HEK293T (cell line): ENCODE measurements around the gene IFNA6.

Source experiments
- CTCF ChIA-PET: fragments of 350-600 bp; formaldehyde crosslinking; extraction: SDS; loops from one replicate; lab custom pipeline; 2021; ENCODE audit warnings: antibody characterized with exemption, inconsistent platforms; lab: Yijun Ruan, JAX
- POLR2A ChIA-PET: fragments of 350-600 bp; formaldehyde crosslinking; extraction: SDS; loops from one replicate; lab custom pipeline; 2020; ENCODE audit warnings: antibody characterized with exemption, inconsistent platforms; lab: Yijun Ruan, JAX
- DNase-seq: peaks from one replicate; pipeline ENCODE4 v3.0.0; 2012; ENCODE audit warnings: mixed read lengths; ENCODE audit errors: extremely low spot score
- ARNT ChIP-seq: fragments of 450-650 bp; IDR thresholded peaks from 2 replicates; pipeline ENCODE4 v1.6.1; 2017; ENCODE audit warnings: mild to moderate bottlenecking
- BHLHE40 ChIP-seq: fragments of 450-650 bp; IDR thresholded peaks from 2 replicates; pipeline ENCODE4 v1.6.1; 2016; ENCODE audit warnings: mild to moderate bottlenecking, moderate library complexity, borderline replicate concordance
- CTBP1 ChIP-seq: fragments of 450-650 bp; IDR thresholded peaks from 2 replicates; pipeline ENCODE4 v1.6.1; 2016; ENCODE audit warnings: borderline replicate concordance
- ELF4 ChIP-seq: fragments of 450-650 bp; IDR thresholded peaks from 2 replicates; pipeline ENCODE4 v1.6.1; 2017; ENCODE audit warnings: antibody characterized with exemption
- FOXA1 ChIP-seq: fragments of 450-650 bp; IDR thresholded peaks from 2 replicates; pipeline ENCODE4 v1.6.1; 2016; ENCODE audit warnings: mild to moderate bottlenecking
- FOXK2 ChIP-seq: fragments of 450-650 bp; IDR thresholded peaks from 2 replicates; pipeline ENCODE4 v1.6.1; 2016; ENCODE audit warnings: mild to moderate bottlenecking
- FOXM1 ChIP-seq: fragments of 450-650 bp; IDR thresholded peaks from 2 replicates; pipeline ENCODE4 v1.6.1; 2017; ENCODE audit warnings: mild to moderate bottlenecking, borderline replicate concordance
- HDGF ChIP-seq: fragments of 450-650 bp; IDR thresholded peaks from 2 replicates; pipeline ENCODE4 v1.6.1; 2017; ENCODE audit warnings: antibody characterized with exemption, borderline replicate concordance
- L3MBTL2 ChIP-seq: fragments of 450-650 bp; conservative IDR thresholded peaks from 2 replicates; pipeline ENCODE4 v1.6.1; 2016; ENCODE audit warnings: mild to moderate bottlenecking
- LEF1 ChIP-seq: fragments of 450-650 bp; IDR thresholded peaks from 2 replicates; pipeline ENCODE4 v1.6.1; 2017; ENCODE audit warnings: mild to moderate bottlenecking, borderline replicate concordance
- NFRKB ChIP-seq: fragments of 450-650 bp; IDR thresholded peaks from 2 replicates; pipeline ENCODE4 v1.6.1; 2016; ENCODE audit warnings: mild to moderate bottlenecking, moderate library complexity
- SP1 ChIP-seq: fragments of 450-650 bp; IDR thresholded peaks from 2 replicates; pipeline ENCODE4 v1.6.1; 2017
- SUZ12 ChIP-seq: fragments of 450-650 bp; IDR thresholded peaks from 2 replicates; pipeline ENCODE4 v1.6.1; 2016; ENCODE audit warnings: mild to moderate bottlenecking
- TARDBP ChIP-seq: fragments of 450-650 bp; IDR thresholded peaks from 2 replicates; pipeline ENCODE4 v1.6.1; 2016
- ZNF384 ChIP-seq: fragments of 450-650 bp; IDR thresholded peaks from 2 replicates; pipeline ENCODE4 v1.6.1; 2016
- TF ChIP-seq, protein P1 (sequence below): fragments of 450-650 bp; IDR thresholded peaks from 2 replicates; pipeline ENCODE4 v1.6.1; 2016

IFNA6 gene

DNA sequence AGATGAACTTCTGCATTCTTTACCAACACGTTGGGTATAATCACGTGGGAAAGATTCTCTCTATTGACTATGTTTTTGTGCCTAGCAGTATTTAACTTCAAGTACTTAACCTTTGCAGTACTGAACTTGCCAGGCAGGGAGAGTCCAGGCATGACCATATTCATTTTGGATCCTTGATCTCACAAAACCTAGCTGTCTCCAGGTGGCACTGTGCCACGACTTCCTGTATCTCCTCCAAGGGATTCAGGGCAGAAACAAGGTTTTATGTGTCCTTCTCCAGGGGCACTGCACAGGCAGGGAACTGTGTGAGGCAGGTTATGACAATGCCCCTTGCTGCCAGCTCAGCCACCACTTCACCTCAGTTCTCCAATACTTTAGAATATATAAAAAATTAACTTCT lies 33.8 kb downstream of the IFNA6 start:
- TF ChIP-seq L3MBTL2 (no peak), BHLHE40 (no peak), TARDBP (no peak), ARNT (no peak), FOXM1 (no peak), NFRKB (no peak), SP1 (no peak), HDGF (no peak), CTBP1 (no peak)
- TF ChIP-seq, protein P1, sequence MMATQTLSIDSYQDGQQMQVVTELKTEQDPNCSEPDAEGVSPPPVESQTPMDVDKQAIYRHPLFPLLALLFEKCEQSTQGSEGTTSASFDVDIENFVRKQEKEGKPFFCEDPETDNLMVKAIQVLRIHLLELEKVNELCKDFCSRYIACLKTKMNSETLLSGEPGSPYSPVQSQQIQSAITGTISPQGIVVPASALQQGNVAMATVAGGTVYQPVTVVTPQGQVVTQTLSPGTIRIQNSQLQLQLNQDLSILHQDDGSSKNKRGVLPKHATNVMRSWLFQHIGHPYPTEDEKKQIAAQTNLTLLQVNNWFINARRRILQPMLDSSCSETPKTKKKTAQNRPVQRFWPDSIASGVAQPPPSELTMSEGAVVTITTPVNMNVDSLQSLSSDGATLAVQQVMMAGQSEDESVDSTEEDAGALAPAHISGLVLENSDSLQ, result no peak
- CTCF ChIA-PET, result interaction anchor here (1.0 kb wide), 1 partner anchor 122 kb away, joined by 3 read pairs; no protein-coding TSS in a partner anchor
- POLR2A ChIA-PET, result no interaction called here
- no peak for DNase-seq

DNA sequence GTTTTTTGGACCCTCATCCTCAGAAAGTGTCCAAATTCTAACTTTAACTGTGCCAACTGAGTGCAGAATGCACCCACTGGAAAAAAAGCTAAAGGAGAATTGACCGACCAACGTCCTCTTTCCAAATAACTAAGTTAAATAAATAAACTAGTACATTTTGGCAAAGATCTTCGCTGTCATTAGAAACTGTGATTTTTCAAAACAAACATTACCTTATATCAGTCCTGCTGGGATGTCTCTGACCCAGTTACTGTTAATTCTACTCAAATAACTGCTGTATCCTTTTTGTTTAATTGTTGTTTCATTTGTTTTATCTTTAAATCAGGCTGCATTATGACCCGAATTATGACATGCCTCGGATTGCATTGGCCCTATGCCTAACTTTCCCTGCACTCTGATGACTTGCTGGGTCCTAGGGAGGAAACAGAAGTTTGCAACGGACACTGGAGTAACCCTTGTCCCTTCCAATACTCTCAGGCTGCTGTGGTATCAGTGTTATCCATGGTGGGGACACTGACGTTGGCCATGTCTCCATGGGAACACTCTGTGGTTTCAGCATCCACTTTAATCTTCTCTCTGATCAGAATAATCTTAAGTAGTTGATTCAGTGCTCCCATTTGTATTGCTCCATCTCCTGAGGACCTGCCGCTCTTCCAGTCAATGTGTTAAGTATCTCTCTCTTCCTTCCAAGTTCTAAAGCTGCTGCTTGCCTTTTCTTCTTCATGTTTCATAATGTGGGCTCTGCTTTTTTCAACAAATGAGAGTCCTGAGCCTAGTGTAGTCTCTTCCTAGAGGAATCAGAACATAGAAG lies 34.5 kb downstream of the IFNA6 start:
- CTCF ChIA-PET, result interaction anchor here (1.0 kb wide), 1 partner anchor 122 kb away, joined by 3 read pairs; no protein-coding TSS in a partner anchor

DNA sequence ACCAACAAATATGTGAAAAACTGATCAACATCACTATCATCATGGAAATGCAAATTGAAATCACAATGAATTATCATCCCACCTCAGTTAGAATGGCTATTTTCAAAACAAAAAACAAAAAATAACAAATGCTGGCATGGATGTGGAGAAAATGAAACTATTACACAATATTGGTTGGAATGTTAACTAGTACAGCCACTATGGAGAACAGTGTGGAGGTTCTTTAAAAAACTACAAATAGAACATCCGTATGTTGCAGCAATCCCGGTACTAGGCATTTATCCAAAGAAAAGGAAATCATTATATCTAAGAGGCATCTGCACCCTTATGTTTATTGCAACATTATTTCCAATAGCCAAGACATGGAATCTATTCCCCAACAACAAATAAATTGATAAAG lies 36.5 kb downstream of the IFNA6 start:
- ChIA-PET CTCF (no interaction called here), POLR2A (no interaction called here)
- no peak for TF ChIP-seq FOXK2
- TF ChIP-seq FOXA1, result no peak
- TF ChIP-seq NFRKB, result no peak
- TF ChIP-seq SP1, result no peak
- TF ChIP-seq CTBP1, result no peak
- no peak for TF ChIP-seq TARDBP
- no peak for TF ChIP-seq ELF4
- TF ChIP-seq BHLHE40, result no peak
- TF ChIP-seq LEF1, result no peak
- TF ChIP-seq, protein P1, result no peak
- TF ChIP-seq SUZ12, result no peak
- no peak for TF ChIP-seq L3MBTL2
- TF ChIP-seq FOXM1, result no peak
- no peak for DNase-seq

More for the DNA sequence above, 34.5 kb downstream of the IFNA6 start:
- DNase-seq, result no peak
- TF ChIP-seq CTBP1 (no peak), FOXM1 (no peak), SP1 (no peak), HDGF (no peak), FOXK2 (no peak), L3MBTL2 (no peak), ELF4 (no peak), FOXA1 (no peak), LEF1 (no peak), ARNT (no peak), NFRKB (no peak), ZNF384 (no peak), SUZ12 (no peak), TARDBP (no peak)
- TF ChIP-seq, protein P1, result no peak
- POLR2A ChIA-PET, result no interaction called here

GRCh38 chr9:21311889-21312288 lies 38.8 kb downstream of the IFNA6 start:
- no peak for DNase-seq
- CTCF ChIA-PET, result no interaction called here

GRCh38 chr9:21305213-21305612 lies 45.5 kb downstream of the IFNA6 start, which contains the start of gene IFNA5:
TSS of gene IFNA5 (minus strand) at chr9:21305313. CDS start at chr9:21305256, 57 bp downstream.
- no peak for DNase-seq
- TF ChIP-seq ELF4 (no peak), NFRKB (no peak), FOXA1 (no peak), ARNT (no peak), LEF1 (no peak), L3MBTL2 (no peak), CTBP1 (no peak), HDGF (no peak), ZNF384 (no peak), SP1 (no peak), BHLHE40 (no peak), FOXM1 (no peak)
- TF ChIP-seq, protein P1, result no peak
- ChIA-PET POLR2A (no interaction called here), CTCF (no interaction called here)

More at GRCh38 chr9:21311889-21312288, 38.8 kb downstream of the IFNA6 start:
- POLR2A ChIA-PET, result no interaction called here
- TF ChIP-seq ZNF384, result no peak
- TF ChIP-seq FOXK2, result no peak
- no peak for TF ChIP-seq HDGF
- TF ChIP-seq ARNT, result no peak
- no peak for TF ChIP-seq SP1
- no peak for TF ChIP-seq TARDBP
- TF ChIP-seq ELF4, result no peak
